Upper lobe of left lung (tissue), 6 donors: Measurements from ENCODE around the gene SYNPO2. TPM values are rescaled to one million over a fixed set of nuclear protein-coding genes. Genes with fewer than 3 reads are reported as not detected.
A peak's percentile ranks its signal among the peaks of the same experiment; 100 is the strongest.

Experiments used
- ATAC-seq, 2 donors: fragments of 200-7000 bp; cut with Tn5 transposase; one replicate each; pipeline ENCODE4 v1.9.1; 2022; ENCODE audit warnings: mild to moderate bottlenecking in 2 of 2, moderate library complexity in 2 of 2; ENCODE audit not compliant: low FRiP score in 2 of 2
- DNase-seq, 2 donors: peaks; one replicate each; pipeline ENCODE4 v3.0.0-alpha.2; 2019 to 2020
- H3K27ac ChIP-seq, 4 donors: fragments of 200-600 bp; sonication (generic); one replicate each; pipeline ENCODE4 v1.5.1; 2016 to 2019
- H3K27me3 ChIP-seq, 4 donors: fragments of 200-600 bp; sonication (generic); one replicate each; pipeline ENCODE4 v1.5.1; 2017 to 2019
- H3K36me3 ChIP-seq, 4 donors: fragments of 200-600 bp; sonication (generic); one replicate each; pipeline ENCODE4 v1.5.1; 2016 to 2019
- H3K4me1 ChIP-seq, 4 donors: fragments of 200-600 bp; sonication (generic); one replicate each; pipeline ENCODE4 v1.5.1; 2018 to 2019
- H3K4me3 ChIP-seq, 4 donors: fragments of 200-600 bp; sonication (generic); one replicate each; pipeline ENCODE4 v1.5.1; 2017 to 2019; ENCODE audit warnings: mild to moderate bottlenecking in 2 of 4, moderate library complexity in 1 of 4
- H3K9me3 ChIP-seq, 4 donors: fragments of 200-600 bp; sonication (generic); one replicate each; pipeline ENCODE4 v1.5.1; 2018 to 2019
- EP300 ChIP-seq, 4 donors: sonication (generic); formaldehyde crosslinking; IDR thresholded peaks; one replicate each; pipeline ENCODE4 v1.5.1; 2017; ENCODE audit warnings: antibody characterized with exemption in 4 of 4, control low read depth in 2 of 4
- POLR2A ChIP-seq, 4 donors: fragments of 450-650 bp; IDR thresholded peaks; one replicate each; pipeline ENCODE4 v1.5.1; 2016 to 2017; ENCODE audit warnings: antibody characterized with exemption in 4 of 4, mild to moderate bottlenecking in 2 of 4
- POLR2AphosphoS5 ChIP-seq, 2 donors: sonication (generic); formaldehyde crosslinking; IDR thresholded peaks; one replicate each; pipeline ENCODE4 v1.5.1; 2017; ENCODE audit warnings: antibody characterized with exemption in 2 of 2
- whole genome bisulfite sequencing, 2 donors: methylation state at CpG; one replicate each; pipeline ENCODE4 v1.1.5; 2017 to 2018; 5-methylcytosine and 5-hydroxymethylcytosine counted together
- total RNA-seq, 6 donors: library from RNA; depleted of rRNA in 4 of 6; stranded (reverse); fragments of >200 nt in 4 of 6; gene quantifications; one replicate each; pipeline versions ENCODE4 v1.1.0 to v1.2.1, GENCODE V29; 2016 to 2021
- TF ChIP-seq, protein P1 (sequence below), 6 experiments: fragments of 450-650 bp in 4 of 6; fragments of 200-600 bp in 2 of 6; sonication (generic) in 2 of 6; IDR thresholded peaks; one replicate each; pipeline ENCODE4 v1.5.1; 2016 to 2019; ENCODE audit warnings: antibody characterized with exemption in 6 of 6
- donor health status: DM: no; HTN: no; CAD: no; lungs with moderate emphysema.
- donor health status: DM: no; HTN: yes; CAD: no; lungs with severe emphysema.

SYNPO2 gene
- total RNA-seq, 6 donors from 2014 or later, result 7.9 to 56.3 (median 17.0) TPM

DNA sequence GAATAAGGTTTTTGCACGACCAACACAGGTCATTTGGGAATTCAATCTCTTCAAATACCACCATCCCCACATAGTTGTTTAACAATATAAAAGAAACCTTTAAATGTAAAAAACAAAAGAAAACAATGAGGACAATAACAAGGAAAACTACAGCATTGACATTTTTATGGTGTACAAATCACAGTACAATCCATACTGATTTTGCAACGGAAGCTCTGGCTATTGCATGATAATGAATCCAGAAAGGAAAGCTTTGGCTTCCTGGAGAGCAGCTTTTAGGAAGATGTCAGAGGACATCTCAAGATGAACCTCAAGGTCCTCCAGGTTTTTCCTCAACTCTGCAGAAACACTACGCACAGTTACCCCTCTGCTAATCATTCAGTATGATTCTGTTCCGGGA lies 135.4 kb downstream of the SYNPO2 start:
- TF ChIP-seq POLR2A (IDR thresholded peaks at IDR 0.05) (no peak), POLR2AphosphoS5 (IDR thresholded peaks at IDR 0.05) (no peak), EP300 (IDR thresholded peaks at IDR 0.05) (no peak)
- TF ChIP-seq, protein P1, sequence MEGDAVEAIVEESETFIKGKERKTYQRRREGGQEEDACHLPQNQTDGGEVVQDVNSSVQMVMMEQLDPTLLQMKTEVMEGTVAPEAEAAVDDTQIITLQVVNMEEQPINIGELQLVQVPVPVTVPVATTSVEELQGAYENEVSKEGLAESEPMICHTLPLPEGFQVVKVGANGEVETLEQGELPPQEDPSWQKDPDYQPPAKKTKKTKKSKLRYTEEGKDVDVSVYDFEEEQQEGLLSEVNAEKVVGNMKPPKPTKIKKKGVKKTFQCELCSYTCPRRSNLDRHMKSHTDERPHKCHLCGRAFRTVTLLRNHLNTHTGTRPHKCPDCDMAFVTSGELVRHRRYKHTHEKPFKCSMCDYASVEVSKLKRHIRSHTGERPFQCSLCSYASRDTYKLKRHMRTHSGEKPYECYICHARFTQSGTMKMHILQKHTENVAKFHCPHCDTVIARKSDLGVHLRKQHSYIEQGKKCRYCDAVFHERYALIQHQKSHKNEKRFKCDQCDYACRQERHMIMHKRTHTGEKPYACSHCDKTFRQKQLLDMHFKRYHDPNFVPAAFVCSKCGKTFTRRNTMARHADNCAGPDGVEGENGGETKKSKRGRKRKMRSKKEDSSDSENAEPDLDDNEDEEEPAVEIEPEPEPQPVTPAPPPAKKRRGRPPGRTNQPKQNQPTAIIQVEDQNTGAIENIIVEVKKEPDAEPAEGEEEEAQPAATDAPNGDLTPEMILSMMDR (IDR thresholded peaks at IDR 0.05), result no peak
- ATAC-seq, result no peak

DNA sequence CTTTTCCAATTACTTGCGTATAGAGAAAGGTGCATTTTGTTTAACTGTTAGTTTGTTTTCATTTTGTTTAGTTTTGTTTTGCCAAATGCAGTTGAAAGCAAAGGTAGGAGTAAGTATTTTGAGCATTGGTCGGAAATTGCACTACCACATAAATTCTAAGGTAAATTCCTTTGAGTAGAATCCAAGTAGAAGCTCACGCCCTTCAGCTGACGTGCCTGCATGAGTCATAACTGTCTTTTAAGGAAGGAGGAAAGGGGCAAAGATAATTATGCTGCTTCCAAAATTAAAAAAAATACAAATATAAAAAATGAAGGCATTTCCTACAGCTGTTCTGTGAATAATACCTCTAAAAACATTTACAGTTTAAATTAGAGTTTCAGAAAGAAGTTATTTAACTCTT lies 136.8 kb downstream of the SYNPO2 start:
- 47 to 48% methylated on average over 4 of the region's 4 CpGs for WGBS, 2 donors
- Histone ChIP-seq H3K9me3 (no peaks in the 10 kb centered on the region), H3K36me3 (peaks cover 0 to 3% (median 0%) of the 10 kb centered on the region in 4 donors), H3K27me3 (no peaks in the 10 kb centered on the region), H3K4me1 (peaks cover 13 to 22% (median 18%) of the 10 kb centered on the region in 4 donors), H3K4me3 (peak overlapping the region in 1 of 4 donors; percentile 17), H3K27ac (peak overlapping the region; percentile 71 to 82 (median 76))
- TF ChIP-seq POLR2AphosphoS5 (IDR thresholded peaks at IDR 0.05) (no peak), POLR2A (IDR thresholded peaks at IDR 0.05) (no peak), EP300 (IDR thresholded peaks at IDR 0.05) (no peak)
- TF ChIP-seq, protein P1 (IDR thresholded peaks at IDR 0.05), result no peak
- peak in 1 of 2 donors; percentile 89 for DNase-seq
- ATAC-seq, result peak; percentile 62 to 79

More for the DNA sequence above, 135.4 kb downstream of the SYNPO2 start:
- Histone ChIP-seq H3K4me1 (peaks cover 13 to 22% (median 18%) of the 10 kb centered on the region in 4 donors), H3K27me3 (no peaks in the 10 kb centered on the region), H3K27ac (no peak overlapping the region), H3K4me3 (no peak overlapping the region), H3K36me3 (no peaks in the 10 kb centered on the region), H3K9me3 (no peaks in the 10 kb centered on the region)
- DNase-seq, result no peak
- WGBS, 2 donors, result 88 to 91% methylated on average over 4 of the region's 4 CpGs

DNA sequence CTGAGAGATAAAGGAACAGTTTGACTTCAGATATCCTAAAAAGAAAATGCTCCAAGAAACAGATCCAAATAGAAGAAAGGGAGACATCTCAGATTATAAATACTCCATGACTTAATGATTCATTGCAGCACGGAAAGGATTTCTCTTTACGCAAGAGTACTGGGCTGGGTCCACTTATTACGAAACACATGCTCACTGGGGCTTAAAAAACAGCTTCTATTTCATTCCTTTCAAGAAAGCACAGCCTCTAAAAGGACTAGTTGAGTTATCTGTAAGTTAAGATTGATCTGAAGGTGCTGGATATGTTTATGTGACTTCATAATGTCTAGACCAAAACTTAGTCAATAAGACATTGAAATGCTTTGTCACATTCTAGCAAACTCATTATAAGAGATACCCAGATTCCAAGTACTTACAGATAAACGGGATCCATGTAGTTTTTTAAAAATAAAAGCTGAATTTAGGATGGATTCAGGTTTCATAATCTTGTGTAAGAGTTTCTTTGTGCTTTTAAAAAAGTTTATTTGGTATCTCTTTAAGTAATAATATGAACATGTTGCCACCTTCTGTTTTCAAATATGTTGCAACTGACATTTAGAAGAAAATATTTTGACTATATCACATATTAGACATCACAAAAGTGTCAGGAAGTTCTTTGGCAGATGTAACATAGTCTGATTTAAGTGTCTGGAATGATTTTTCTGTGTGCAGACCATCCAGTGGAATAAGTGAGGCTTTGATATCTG lies 137.4 kb downstream of the SYNPO2 start:
- peak in 2 of 4 donors; percentile 9 to 71 for TF ChIP-seq EP300 (IDR thresholded peaks at IDR 0.05)
- TF ChIP-seq POLR2AphosphoS5 (IDR thresholded peaks at IDR 0.05), result peak in 1 of 2 donors; percentile 52
- TF ChIP-seq, protein P1 (IDR thresholded peaks at IDR 0.05), result no peak
- Histone ChIP-seq H3K27ac (peak overlapping the region; percentile 71 to 82 (median 76)), H3K36me3 (peaks cover 0 to 7% (median 0%) of the 10 kb centered on the region in 4 donors), H3K27me3 (no peaks in the 10 kb centered on the region), H3K9me3 (no peaks in the 10 kb centered on the region), H3K4me3 (peak overlapping the region in 1 of 4 donors; percentile 17), H3K4me1 (peaks cover 13 to 22% (median 18%) of the 10 kb centered on the region in 4 donors)
- WGBS, 2 donors, result 24 to 38% methylated on average over 4 of the region's 4 CpGs
- DNase-seq (peak in 1 of 2 donors; percentile 54), ATAC-seq (peak; percentile 80 to 93)

DNA sequence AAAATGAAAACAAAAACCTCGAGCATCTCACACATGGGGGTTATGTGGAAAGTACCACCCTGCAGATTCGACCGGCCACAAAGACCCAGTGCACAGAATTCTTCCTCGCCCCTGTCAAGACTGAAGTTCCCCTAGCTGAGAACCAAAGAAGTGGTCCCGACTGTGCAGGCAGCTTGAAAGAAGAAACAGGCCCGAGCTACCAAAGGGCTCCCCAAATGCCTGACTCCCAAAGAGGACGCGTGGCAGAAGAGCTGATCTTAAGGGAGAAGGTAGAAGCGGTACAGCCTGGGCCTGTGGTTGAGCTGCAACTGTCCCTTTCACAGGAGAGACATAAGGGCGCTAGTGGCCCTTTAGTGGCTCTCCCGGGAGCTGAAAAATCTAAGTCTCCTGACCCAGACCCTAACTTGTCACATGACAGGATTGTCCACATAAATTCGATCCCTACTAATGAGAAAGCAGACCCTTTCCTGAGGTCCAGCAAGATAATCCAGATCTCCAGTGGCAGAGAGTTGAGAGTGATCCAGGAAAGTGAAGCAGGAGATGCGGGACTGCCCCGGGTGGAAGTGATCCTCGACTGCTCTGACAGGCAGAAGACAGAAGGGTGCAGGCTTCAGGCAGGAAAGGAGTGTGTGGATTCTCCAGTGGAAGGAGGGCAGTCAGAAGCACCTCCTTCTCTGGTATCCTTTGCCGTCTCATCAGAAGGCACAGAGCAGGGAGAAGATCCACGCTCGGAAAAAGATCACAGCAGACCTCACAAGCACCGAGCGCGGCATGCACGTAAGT lies 138.2 kb downstream of the SYNPO2 start:
- 79 to 80% methylated on average over 22 of the region's 22 CpGs for WGBS, 2 donors
- TF ChIP-seq, protein P1 (IDR thresholded peaks at IDR 0.05), result no peak
- TF ChIP-seq POLR2A (IDR thresholded peaks at IDR 0.05) (no peak), EP300 (IDR thresholded peaks at IDR 0.05) (no peak), POLR2AphosphoS5 (IDR thresholded peaks at IDR 0.05) (no peak)
- no peaks in the 10 kb centered on the region for H3K9me3 ChIP-seq
- DNase-seq (no peak), ATAC-seq (peak; percentile 58 to 64)
- no peaks in the 10 kb centered on the region for H3K27me3 ChIP-seq
- H3K4me3 ChIP-seq, result peak overlapping the region in 1 of 4 donors; percentile 28
- H3K27ac ChIP-seq, result peak overlapping the region; percentile 71 to 82 (median 76)
- peaks cover 13 to 22% (median 18%) of the 10 kb centered on the region in 4 donors for H3K4me1 ChIP-seq
- H3K36me3 ChIP-seq, result peaks cover 0 to 15% (median 0%) of the 10 kb centered on the region in 4 donors
